DND-41 (cell line): ENCODE data around the gene AFAP1.

Source experiments
- ATAC-seq: fragments of 200-7000 bp; cut with Tn5 transposase; 3 replicates; pipeline ENCODE4 v1.9.1; 2021; ENCODE audit warnings: low read depth; ENCODE audit not compliant: insufficient read depth
- DNase-seq: peaks from one replicate; pipeline ENCODE4 v3.0.0-alpha.2; 2020
- H2AFZ ChIP-seq: 2 replicates; pipeline ENCODE4 v1.6.0; 2012; ENCODE audit warnings: low read depth, low read length
- H3K27ac ChIP-seq: 2 replicates; pipeline ENCODE4 v1.5.1; 2012; ENCODE audit warnings: low read length, inconsistent platforms
- H3K27me3 ChIP-seq: fragments of 200-600 bp; sonication (generic); 2 replicates; pipeline ENCODE4 v1.6.0; 2012; ENCODE audit warnings: low read length, mild to moderate bottlenecking, inconsistent platforms; ENCODE audit not compliant: insufficient read depth, poor library complexity
- H3K36me3 ChIP-seq: 2 replicates; pipeline ENCODE4 v1.5.1; 2012; ENCODE audit warnings: low read length, inconsistent platforms; ENCODE audit not compliant: insufficient read depth
- H3K4me1 ChIP-seq: 2 replicates; pipeline ENCODE4 v1.5.1; 2012; ENCODE audit warnings: mild to moderate bottlenecking, low read length; ENCODE audit not compliant: insufficient read depth
- H3K4me2 ChIP-seq: 2 replicates; pipeline ENCODE4 v1.6.0; 2012; ENCODE audit warnings: mild to moderate bottlenecking, moderate library complexity, low read length, inconsistent platforms; ENCODE audit not compliant: insufficient read depth
- H3K4me3 ChIP-seq, 2 experiments: fragments of 200-600 bp in 1 of 2; shearing (Covaris generic) in 1 of 2; 2 replicates each; pipeline ENCODE4 v1.5.1; 2012 to 2016; ENCODE audit warnings: inconsistent platforms in 2 of 2, low read length in 2 of 2, mild to moderate bottlenecking in 2 of 2, low read depth in 1 of 2, moderate library complexity in 1 of 2
- H3K79me2 ChIP-seq: 2 replicates; pipeline ENCODE4 v1.6.0; 2012; ENCODE audit warnings: low read length, inconsistent platforms; ENCODE audit not compliant: insufficient read depth
- H3K9ac ChIP-seq: 2 replicates; pipeline ENCODE4 v1.6.0; 2012; ENCODE audit warnings: low read depth, mild to moderate bottlenecking, inconsistent platforms, low read length, moderate library complexity
- H3K9me3 ChIP-seq: 2 replicates; pipeline ENCODE4 v1.5.1; 2012; ENCODE audit warnings: low read length, moderate library complexity, mild to moderate bottlenecking, inconsistent platforms; ENCODE audit not compliant: insufficient read depth, severe bottlenecking
- H4K20me1 ChIP-seq: 2 replicates; pipeline ENCODE4 v1.6.0; 2012; ENCODE audit warnings: low read length; ENCODE audit not compliant: insufficient read depth
- EZH2 ChIP-seq: IDR thresholded peaks from 3 replicates; pipeline ENCODE4 v1.6.1; 2012; ENCODE audit warnings: borderline replicate concordance, low read depth, mild to moderate bottlenecking, moderate library complexity, low read length, inconsistent platforms; ENCODE audit not compliant: severe bottlenecking
- TF ChIP-seq, protein P1 (sequence below): IDR thresholded peaks from 2 replicates; pipeline ENCODE4 v1.5.1; 2012; ENCODE audit warnings: borderline replicate concordance, low read length, moderate library complexity, mild to moderate bottlenecking; ENCODE audit not compliant: poor library complexity, severe bottlenecking; ENCODE audit errors: extremely low read depth

The AFAP1 gene

DNA sequence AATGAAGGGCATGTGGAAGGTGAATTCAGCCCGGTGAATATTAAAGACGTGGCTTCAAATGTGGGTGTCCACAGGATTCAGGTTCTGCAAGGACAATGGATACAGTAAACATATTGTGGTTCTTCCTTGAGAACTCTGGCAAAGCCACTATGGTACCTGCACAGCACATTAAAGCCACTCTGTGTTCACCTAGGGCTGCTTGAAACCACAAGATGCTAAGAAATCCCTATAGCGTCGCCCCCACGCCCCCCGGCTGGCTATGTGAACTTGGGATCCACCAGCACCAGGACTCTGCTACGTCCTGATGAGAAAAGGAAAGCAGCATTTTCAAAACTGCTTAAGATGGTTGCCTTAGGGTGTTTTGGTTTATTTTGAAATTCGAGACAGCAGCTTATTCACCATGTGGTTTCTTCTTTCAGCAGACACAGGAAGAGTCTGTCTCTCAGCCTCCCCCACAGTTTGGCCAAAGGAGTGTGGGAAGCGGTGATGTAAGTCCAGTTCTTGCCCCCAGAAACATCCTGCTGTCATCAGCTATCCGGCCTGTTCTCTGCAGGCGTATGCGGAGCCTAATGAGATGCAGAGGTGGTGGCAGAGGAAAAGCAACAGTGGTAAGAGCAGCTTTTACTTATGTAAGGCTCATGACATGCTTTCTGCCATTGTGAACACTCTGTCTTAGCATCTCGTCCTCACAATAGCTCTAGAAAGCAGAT lies 111.5 kb downstream of the AFAP1 start:
- H3K4me1 ChIP-seq, result no peaks in the 10 kb centered on the region
- H3K4me3 ChIP-seq, result no peak overlapping the region
- H3K4me2 ChIP-seq, result no peak overlapping the region

DNA sequence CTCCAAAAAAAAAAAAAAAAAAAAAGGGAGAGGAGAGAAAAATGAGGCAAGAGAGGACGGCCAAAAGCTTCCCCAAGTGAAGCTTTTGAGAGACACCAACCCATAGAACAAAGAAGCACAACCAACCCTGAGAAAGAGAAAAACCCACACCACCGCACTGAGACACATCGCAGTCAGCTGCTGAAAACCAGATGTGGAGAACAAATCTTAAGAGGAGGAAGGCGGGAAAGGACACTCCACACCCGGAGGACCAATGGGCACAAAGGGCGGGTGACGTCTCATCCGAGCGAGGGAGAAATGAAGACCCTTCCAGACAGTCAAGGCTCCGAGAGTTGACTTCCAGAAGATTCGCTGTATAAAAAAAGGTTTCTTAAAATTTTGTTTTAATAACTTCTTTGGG lies 112.1 kb downstream of the AFAP1 start:
- no peaks in the 10 kb centered on the region for H3K9me3 ChIP-seq
- no peak overlapping the region for H3K4me2 ChIP-seq
- H4K20me1 ChIP-seq, result no peaks in the 10 kb centered on the region
- TF ChIP-seq, protein P1, sequence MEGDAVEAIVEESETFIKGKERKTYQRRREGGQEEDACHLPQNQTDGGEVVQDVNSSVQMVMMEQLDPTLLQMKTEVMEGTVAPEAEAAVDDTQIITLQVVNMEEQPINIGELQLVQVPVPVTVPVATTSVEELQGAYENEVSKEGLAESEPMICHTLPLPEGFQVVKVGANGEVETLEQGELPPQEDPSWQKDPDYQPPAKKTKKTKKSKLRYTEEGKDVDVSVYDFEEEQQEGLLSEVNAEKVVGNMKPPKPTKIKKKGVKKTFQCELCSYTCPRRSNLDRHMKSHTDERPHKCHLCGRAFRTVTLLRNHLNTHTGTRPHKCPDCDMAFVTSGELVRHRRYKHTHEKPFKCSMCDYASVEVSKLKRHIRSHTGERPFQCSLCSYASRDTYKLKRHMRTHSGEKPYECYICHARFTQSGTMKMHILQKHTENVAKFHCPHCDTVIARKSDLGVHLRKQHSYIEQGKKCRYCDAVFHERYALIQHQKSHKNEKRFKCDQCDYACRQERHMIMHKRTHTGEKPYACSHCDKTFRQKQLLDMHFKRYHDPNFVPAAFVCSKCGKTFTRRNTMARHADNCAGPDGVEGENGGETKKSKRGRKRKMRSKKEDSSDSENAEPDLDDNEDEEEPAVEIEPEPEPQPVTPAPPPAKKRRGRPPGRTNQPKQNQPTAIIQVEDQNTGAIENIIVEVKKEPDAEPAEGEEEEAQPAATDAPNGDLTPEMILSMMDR, result no peak
- TF ChIP-seq EZH2, result no peak
- peaks cover 8% of the 10 kb centered on the region for H3K27me3 ChIP-seq
- no peak overlapping the region for H2AFZ ChIP-seq
- no peak overlapping the region for H3K4me3 ChIP-seq
- no peak overlapping the region for H3K27ac ChIP-seq
- DNase-seq, result no peak
- no peak overlapping the region for H3K9ac ChIP-seq
- no peaks in the 10 kb centered on the region for H3K79me2 ChIP-seq
- H3K4me1 ChIP-seq, result no peaks in the 10 kb centered on the region
- no peak for ATAC-seq
- no peaks in the 10 kb centered on the region for H3K36me3 ChIP-seq

More for the DNA sequence above, 111.5 kb downstream of the AFAP1 start:
- H3K27ac ChIP-seq, result no peak overlapping the region
- H3K9me3 ChIP-seq, result no peaks in the 10 kb centered on the region
- no peak overlapping the region for H2AFZ ChIP-seq
- DNase-seq (no peak), ATAC-seq (no peak)
- H4K20me1 ChIP-seq, result no peaks in the 10 kb centered on the region
- H3K79me2 ChIP-seq, result no peaks in the 10 kb centered on the region
- H3K27me3 ChIP-seq, result peaks cover 8% of the 10 kb centered on the region
- no peak overlapping the region for H3K9ac ChIP-seq
- no peaks in the 10 kb centered on the region for H3K36me3 ChIP-seq
- TF ChIP-seq EZH2, result no peak
- TF ChIP-seq, protein P1, result no peak

DNA sequence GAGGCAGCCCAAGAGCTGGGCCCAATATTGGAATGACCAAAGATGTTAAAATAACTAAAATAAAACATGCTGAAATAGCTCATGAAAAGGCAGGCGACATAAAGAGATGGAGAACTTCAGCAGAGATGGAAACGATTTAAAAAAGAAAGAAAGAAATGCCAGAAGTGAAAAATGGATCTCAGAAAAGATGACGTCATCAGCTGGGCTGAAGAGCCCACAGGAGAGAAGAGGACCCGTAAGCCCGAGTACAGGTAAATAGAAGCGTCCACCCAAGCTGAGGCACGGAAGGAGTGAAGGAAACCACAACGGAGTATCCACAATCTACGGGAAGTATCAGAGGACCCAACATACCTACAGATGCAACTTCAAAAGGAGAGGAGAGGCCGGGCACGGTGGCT lies 112.8 kb downstream of the AFAP1 start:
- TF ChIP-seq, protein P1, result no peak
- TF ChIP-seq EZH2, result no peak
- Histone ChIP-seq H3K27ac (no peak overlapping the region), H3K4me3 (no peak overlapping the region), H3K4me1 (no peaks in the 10 kb centered on the region), H3K36me3 (no peaks in the 10 kb centered on the region), H2AFZ (no peak overlapping the region), H3K9me3 (no peaks in the 10 kb centered on the region), H3K79me2 (no peaks in the 10 kb centered on the region), H3K9ac (no peak overlapping the region), H4K20me1 (no peaks in the 10 kb centered on the region), H3K27me3 (peaks cover 8% of the 10 kb centered on the region), H3K4me2 (no peak overlapping the region)
- DNase-seq (no peak), ATAC-seq (no peak)
